ENCODE measurements around the gene CGREF1.

DNA sequence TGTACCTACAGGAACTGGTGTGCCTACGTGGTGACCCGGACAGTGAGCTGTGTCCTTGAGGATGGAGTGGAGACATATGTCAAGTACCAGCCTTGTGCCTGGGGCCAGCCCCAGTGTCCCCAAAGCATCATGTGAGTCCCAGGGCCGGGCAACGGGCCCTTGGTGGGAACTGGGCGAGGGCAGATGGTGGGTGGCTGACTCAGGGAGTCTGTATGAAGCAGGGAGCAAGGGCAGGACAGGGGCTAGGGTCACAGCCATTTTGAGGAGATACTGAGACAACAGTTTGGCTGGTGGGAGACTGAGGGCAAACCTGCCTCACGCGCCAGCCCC is 38.8 kb downstream of the CGREF1 start:
- TF ChIP-seq, protein P1, sequence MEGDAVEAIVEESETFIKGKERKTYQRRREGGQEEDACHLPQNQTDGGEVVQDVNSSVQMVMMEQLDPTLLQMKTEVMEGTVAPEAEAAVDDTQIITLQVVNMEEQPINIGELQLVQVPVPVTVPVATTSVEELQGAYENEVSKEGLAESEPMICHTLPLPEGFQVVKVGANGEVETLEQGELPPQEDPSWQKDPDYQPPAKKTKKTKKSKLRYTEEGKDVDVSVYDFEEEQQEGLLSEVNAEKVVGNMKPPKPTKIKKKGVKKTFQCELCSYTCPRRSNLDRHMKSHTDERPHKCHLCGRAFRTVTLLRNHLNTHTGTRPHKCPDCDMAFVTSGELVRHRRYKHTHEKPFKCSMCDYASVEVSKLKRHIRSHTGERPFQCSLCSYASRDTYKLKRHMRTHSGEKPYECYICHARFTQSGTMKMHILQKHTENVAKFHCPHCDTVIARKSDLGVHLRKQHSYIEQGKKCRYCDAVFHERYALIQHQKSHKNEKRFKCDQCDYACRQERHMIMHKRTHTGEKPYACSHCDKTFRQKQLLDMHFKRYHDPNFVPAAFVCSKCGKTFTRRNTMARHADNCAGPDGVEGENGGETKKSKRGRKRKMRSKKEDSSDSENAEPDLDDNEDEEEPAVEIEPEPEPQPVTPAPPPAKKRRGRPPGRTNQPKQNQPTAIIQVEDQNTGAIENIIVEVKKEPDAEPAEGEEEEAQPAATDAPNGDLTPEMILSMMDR (IDR thresholded peaks at IDR 0.05): no peak
- TF ChIP-seq POLR2A (IDR thresholded peaks at IDR 0.05): no peak

Measured in heart left ventricle (tissue), 13 donors.